IPS-18c (cell line): ENCODE data around the gene MTNR1B.
A peak's percentile ranks its signal among the peaks of the same experiment; 100 is the strongest.

Experiments
- H3K4me3 ChIP-seq: 2 replicates; pipeline ENCODE4 v1.7.0; 2013; ENCODE audit warnings: low read depth, mild to moderate bottlenecking, low read length, moderate library complexity; ENCODE audit not compliant: insufficient read depth
- H3K9me3 ChIP-seq: one replicate; pipeline ENCODE4 v1.6.1; 2013; ENCODE audit warnings: mild to moderate bottlenecking, low read length, moderate library complexity; ENCODE audit not compliant: control insufficient read depth, insufficient read depth

Gene MTNR1B

GRCh38 chr11:92969293-92969633 is 188 bp upstream of the MTNR1B start:
- H3K9me3 ChIP-seq: peaks cover 1% of the 10 kb centered on the region
- peak overlapping the region; percentile 68 for H3K4me3 ChIP-seq

- peaks cover 2% of the 10 kb centered on the region for H3K9me3 ChIP-seq
- no peak overlapping the region for H3K4me3 ChIP-seq
Observed at GRCh38 chr11:92972248-92972647, 2.8 kb downstream of the MTNR1B start.

DNA sequence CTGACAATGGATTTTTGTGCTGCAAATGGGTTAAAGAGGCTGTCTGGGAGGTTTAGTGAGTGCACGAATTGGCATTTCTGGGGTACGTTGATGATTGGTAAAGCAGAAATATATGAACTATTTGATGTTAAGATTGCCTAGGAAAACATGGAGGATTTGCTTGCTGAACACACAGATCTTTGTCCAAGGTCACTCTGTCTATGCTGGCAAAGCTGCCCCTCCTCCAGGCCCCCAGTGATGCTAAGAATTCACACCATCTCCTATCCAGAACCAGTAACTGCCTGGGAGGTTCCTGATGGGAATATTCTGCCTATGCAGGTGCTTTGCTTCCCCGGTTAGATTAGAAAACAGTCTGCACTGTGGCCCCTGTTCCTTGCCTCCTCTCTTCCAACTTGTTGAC is 5.8 kb downstream of the MTNR1B start:
- Histone ChIP-seq H3K9me3 (peaks cover 2% of the 10 kb centered on the region), H3K4me3 (no peak overlapping the region)

DNA sequence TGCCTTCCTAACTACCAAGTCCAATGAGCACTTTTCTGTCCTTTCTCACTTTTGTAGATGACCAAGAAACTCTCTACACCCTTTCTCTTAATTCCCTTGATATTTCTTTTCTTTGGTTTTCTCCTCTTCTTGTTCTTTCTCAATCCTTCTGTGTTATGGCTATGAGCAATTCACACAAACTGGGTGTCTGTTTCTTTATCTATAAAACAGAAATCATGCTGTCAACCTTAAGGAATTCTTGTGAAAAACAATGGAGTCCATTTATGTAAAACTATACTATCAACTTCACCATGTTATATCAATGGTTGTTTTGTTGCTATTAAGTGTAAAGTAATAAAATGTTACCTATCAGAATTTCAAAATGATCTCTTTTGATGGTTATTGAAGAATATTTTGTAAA is 7.2 kb downstream of the MTNR1B start:
- Histone ChIP-seq H3K9me3 (peaks cover 2% of the 10 kb centered on the region), H3K4me3 (no peak overlapping the region)

- Histone ChIP-seq H3K4me3 (no peak overlapping the region), H3K9me3 (peaks cover 2% of the 10 kb centered on the region)
Observed at GRCh38 chr11:92977401-92977800, 8.0 kb downstream of the MTNR1B start.

DNA sequence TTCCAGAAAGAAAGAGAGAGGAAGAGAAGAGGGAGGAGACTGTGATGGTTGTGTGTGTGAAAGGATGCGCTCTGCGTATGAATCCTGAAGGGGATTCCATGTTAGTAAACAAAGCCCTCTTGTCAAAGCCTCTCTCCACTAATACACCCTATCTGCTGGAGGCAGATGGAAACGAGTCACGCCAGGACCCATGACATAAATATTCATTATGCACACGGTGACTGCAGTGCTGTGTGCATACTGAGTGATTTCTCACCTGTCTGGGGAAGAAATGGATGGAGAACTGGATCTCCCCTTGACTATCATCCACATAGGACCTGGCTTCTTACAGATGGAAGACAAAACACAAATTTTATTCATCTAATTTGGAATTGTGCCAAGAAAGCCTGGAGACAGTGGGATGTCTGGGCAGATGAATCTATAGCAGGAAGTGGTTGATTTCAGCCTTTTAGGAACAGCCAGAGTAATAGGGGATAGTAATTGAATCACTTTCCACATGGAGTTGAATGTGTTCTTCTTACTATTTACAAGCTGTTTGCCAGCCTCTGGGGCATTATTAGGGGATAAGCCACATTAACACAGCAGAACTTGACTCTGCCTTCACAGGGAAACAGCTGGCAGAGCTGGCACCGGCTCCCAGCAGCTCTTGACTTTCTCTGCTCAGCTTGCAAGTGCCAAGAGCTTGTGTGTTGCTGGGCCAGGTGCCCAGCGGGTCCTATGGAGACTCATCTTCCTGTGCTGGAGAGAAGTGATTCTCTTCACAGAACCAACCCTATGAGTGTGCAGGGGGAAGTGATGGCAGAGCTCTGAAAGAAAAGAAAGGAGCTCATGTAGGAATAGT is 9.0 kb downstream of the MTNR1B start:
- H3K4me3 ChIP-seq: no peak overlapping the region
- peaks cover 2% of the 10 kb centered on the region for H3K9me3 ChIP-seq

DNA sequence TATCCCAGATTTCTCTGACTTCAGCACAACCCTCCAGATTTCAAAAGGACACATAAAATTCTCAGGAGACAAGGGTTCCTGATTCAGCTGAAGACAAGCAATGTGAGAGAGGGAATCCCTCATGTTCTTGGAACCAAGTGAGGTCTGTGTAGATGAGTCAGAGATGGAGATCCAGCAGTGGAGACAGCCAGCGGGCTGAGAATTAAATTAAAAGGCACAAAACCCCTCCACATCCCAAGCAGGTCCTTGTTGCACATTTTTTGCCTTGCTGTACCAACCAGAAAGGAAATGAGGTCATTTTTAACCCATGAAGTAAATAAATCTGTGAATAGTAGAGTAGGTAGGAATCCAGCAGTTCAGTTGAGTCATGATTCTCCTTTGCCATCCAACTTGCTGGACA is 9.7 kb downstream of the MTNR1B start:
- peaks cover 2% of the 10 kb centered on the region for H3K9me3 ChIP-seq
- no peak overlapping the region for H3K4me3 ChIP-seq

DNA sequence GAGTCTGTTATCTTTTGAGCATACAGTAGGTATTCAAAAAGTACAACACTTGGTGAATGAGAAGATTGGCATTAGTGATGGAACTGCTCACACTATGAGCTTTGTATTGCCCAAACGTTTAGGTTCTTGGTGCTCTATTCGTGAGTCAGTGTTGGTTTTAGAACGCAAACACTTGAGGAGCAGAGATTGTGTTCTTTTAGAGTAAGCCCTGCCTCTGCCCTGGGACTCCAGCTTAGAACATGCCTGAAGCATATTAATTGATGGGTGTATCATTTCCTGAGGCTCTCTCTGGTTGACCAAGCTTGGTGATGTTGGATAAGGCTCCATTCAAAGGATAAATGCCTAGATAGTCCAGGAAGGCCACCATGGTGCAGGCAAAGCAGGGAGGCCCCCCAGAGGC is 10.9 kb downstream of the MTNR1B start:
- H3K9me3 ChIP-seq: no peaks in the 10 kb centered on the region
- H3K4me3 ChIP-seq: no peak overlapping the region

DNA sequence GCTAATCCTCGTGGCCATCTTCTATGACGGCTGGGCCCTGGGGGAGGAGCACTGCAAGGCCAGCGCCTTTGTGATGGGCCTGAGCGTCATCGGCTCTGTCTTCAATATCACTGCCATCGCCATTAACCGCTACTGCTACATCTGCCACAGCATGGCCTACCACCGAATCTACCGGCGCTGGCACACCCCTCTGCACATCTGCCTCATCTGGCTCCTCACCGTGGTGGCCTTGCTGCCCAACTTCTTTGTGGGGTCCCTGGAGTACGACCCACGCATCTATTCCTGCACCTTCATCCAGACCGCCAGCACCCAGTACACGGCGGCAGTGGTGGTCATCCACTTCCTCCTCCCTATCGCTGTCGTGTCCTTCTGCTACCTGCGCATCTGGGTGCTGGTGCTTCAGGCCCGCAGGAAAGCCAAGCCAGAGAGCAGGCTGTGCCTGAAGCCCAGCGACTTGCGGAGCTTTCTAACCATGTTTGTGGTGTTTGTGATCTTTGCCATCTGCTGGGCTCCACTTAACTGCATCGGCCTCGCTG is 12.1 kb downstream of the MTNR1B start:
- Histone ChIP-seq H3K9me3 (no peaks in the 10 kb centered on the region), H3K4me3 (no peak overlapping the region)

GRCh38 chr11:92986585-92986984 is 17.1 kb downstream of the MTNR1B start:
- Histone ChIP-seq H3K4me3 (no peak overlapping the region), H3K9me3 (no peaks in the 10 kb centered on the region)

DNA sequence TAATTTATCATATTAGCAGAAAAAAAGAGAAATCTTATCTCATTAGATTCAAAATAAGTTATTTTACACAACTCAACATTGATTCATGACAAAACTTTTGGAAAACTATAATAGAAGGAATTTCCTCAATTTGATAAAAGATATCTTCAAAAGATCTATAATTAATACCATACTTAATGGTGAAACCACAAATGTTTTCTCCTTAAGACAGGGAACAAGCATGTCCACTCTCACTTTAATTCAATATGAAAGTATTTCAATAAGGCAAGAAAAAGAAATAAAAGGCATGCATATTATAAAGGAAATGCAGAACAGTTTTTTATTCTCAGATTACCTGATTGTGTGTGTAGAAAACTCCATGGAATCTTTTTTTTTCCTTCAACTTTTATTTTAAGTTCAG is 23.6 kb downstream of the MTNR1B start:
- Histone ChIP-seq H3K9me3 (no peaks in the 10 kb centered on the region), H3K4me3 (no peak overlapping the region)

GRCh38 chr11:93000511-93001476 is 31.3 kb downstream of the MTNR1B start:
- H3K4me3 ChIP-seq: no peak overlapping the region

GRCh38 chr11:93001806-93002205 is 32.4 kb downstream of the MTNR1B start:
- Histone ChIP-seq H3K4me3 (no peak overlapping the region), H3K9me3 (peaks cover 3% of the 10 kb centered on the region)

More at GRCh38 chr11:93000511-93001476, 31.3 kb downstream of the MTNR1B start:
- peaks cover 3% of the 10 kb centered on the region for H3K9me3 ChIP-seq

- H3K4me3 ChIP-seq: no peak overlapping the region
- H3K9me3 ChIP-seq: peaks cover 3% of the 10 kb centered on the region
Observed at GRCh38 chr11:93002380-93002779, 32.9 kb downstream of the MTNR1B start.

- Histone ChIP-seq H3K4me3 (no peak overlapping the region), H3K9me3 (peaks cover 3% of the 10 kb centered on the region)
Observed at GRCh38 chr11:93005239-93005638, 35.8 kb downstream of the MTNR1B start.

DNA sequence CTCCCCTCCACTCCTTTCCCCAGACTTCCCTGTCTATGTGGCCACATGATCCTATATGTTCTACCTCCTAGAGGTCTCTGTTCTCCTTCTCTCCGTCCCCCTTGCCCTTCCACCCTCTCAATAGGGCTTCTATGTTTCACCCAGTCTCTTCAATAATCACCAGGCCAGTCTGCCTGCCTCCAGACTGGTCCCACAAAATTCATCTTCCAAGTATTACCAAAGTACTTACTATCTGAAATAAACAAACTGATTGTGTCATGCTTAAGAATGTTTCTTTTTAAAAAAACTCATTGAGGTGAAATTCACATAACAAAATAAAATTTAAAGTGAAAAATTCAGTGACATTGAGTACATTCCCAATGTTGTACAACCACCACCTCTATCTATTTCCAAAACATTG is 44.2 kb downstream of the MTNR1B start:
- no peak overlapping the region for H3K4me3 ChIP-seq
- no peaks in the 10 kb centered on the region for H3K9me3 ChIP-seq

DNA sequence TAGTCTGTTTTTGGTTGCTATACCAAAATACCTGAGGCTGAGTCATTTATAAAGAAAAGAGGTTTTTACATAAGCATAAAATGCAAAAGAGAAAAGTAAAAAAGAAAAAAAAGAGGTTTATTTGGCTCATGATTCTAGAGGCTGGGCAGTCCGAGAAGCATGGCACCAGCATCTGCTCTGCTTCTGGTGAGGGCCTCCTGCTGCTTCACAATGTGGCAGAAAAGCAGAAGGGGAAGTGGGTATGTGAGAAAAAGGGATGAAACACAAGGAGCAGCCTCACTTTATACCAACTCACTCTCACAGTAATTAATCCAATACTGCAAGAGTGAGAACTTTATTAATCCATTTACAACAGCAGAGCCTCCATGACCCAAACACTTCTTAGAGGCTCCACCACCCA is 47.1 kb downstream of the MTNR1B start:
- Histone ChIP-seq H3K4me3 (no peak overlapping the region), H3K9me3 (no peaks in the 10 kb centered on the region)
